ENCODE data around the gene KAZN.
A peak's percentile ranks its signal among the peaks of the same experiment; 100 is the strongest.

The KAZN gene

GRCh38 chr1:14590411-14591180 is 7.9 kb upstream of the KAZN start:
- DNase-seq: peak; percentile 40 to 55 (median 47)

- DNase-seq: no peak
Observed at GRCh38 chr1:14591600-14591999, 6.9 kb upstream of the KAZN start.

- no peak for DNase-seq
Observed at GRCh38 chr1:14592004-14592631, 6.4 kb upstream of the KAZN start.

GRCh38 chr1:14593302-14593701 is 5.2 kb upstream of the KAZN start:
- no peak for DNase-seq

- no peak for DNase-seq
Observed at GRCh38 chr1:14594045-14594444, 4.4 kb upstream of the KAZN start.

GRCh38 chr1:14596591-14596990 is 1.9 kb upstream of the KAZN start:
- DNase-seq: no peak

GRCh38 chr1:14597343-14598006 is 1.0 kb upstream of the KAZN start:
- DNase-seq: no peak

GRCh38 chr1:14598007-14598497 is 433 bp upstream of the KAZN start:
- DNase-seq: no peak

GRCh38 chr1:14599183-14599791 is 802 bp downstream of the KAZN start:
- DNase-seq: no peak

- DNase-seq: peak; percentile 36 to 57 (median 43)
Observed at GRCh38 chr1:14599800-14600199, 1.3 kb downstream of the KAZN start.

- DNase-seq: no peak
Observed at GRCh38 chr1:14600405-14601112, 2.1 kb downstream of the KAZN start.

GRCh38 chr1:14602136-14602535 is 3.7 kb downstream of the KAZN start:
- DNase-seq: no peak

GRCh38 chr1:14603645-14604044 is 5.2 kb downstream of the KAZN start:
- DNase-seq: no peak

- DNase-seq: no peak
Observed at GRCh38 chr1:14604414-14604813, 5.9 kb downstream of the KAZN start.

- no peak for DNase-seq
Observed at GRCh38 chr1:14605945-14606344, 7.5 kb downstream of the KAZN start.

GRCh38 chr1:14606632-14607031 is 8.1 kb downstream of the KAZN start:
- peak in 1 of 3 donors; percentile 22 for DNase-seq

GRCh38 chr1:14607295-14607694 is 8.8 kb downstream of the KAZN start:
- no peak for DNase-seq

- no peak for DNase-seq
Observed at GRCh38 chr1:14608308-14608707, 9.8 kb downstream of the KAZN start.

GRCh38 chr1:14610761-14611160 is 12.3 kb downstream of the KAZN start:
- no peak for DNase-seq

- no peak for DNase-seq
Observed at GRCh38 chr1:14611792-14612191, 13.3 kb downstream of the KAZN start.

GRCh38 chr1:14612256-14612655 is 13.8 kb downstream of the KAZN start:
- peak in 2 of 3 donors; percentile 17 to 33 for DNase-seq

GRCh38 chr1:14613926-14614325 is 15.4 kb downstream of the KAZN start:
- DNase-seq: peak in 1 of 3 donors; percentile 36

- no peak for DNase-seq
Observed at GRCh38 chr1:14614341-14614740, 15.9 kb downstream of the KAZN start.
